NCI-H226 (cell line): ENCODE results near the gene MAML3.

Experiments
- DNase-seq: peaks from one replicate; pipeline ENCODE4 v3.0.0-alpha.2; 2015

Gene MAML3

DNA sequence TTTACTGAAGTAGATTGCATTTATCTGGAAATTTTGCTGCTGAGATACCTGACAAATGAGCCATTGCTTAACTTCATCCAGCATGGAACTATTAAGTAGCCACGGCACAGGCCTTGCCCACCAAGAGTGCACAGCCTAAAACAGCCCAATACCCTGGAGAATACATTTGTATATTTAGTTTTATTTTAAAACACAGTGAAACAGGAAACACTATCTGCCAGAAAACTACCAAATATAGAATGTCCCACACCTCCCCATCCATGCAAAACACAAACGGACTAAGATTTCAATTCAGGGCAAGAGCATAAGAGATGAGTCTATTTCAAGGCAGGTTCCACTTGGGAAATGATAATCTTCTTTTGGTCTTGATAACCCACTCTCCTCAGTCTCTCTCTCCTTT is 57.1 kb downstream of the MAML3 start:
- DNase-seq: no peak

DNA sequence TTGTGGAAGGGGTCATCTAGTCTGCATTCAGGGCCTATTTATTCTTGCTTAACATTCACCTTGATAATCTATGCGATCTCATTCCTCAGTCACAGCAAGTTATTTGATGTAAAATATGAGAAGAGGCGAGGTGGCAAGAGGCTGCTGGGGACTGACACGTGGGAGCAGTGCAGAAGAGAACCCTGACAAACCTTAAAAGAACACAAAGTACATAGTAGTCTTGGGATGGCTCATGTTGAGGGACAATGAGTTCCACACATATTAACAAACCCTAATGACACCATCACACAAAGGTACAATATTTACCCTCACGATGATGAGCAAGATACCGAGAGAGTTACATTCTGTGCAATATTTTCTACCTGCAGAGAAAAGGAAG is 57.5 kb downstream of the MAML3 start:
- DNase-seq: no peak

DNA sequence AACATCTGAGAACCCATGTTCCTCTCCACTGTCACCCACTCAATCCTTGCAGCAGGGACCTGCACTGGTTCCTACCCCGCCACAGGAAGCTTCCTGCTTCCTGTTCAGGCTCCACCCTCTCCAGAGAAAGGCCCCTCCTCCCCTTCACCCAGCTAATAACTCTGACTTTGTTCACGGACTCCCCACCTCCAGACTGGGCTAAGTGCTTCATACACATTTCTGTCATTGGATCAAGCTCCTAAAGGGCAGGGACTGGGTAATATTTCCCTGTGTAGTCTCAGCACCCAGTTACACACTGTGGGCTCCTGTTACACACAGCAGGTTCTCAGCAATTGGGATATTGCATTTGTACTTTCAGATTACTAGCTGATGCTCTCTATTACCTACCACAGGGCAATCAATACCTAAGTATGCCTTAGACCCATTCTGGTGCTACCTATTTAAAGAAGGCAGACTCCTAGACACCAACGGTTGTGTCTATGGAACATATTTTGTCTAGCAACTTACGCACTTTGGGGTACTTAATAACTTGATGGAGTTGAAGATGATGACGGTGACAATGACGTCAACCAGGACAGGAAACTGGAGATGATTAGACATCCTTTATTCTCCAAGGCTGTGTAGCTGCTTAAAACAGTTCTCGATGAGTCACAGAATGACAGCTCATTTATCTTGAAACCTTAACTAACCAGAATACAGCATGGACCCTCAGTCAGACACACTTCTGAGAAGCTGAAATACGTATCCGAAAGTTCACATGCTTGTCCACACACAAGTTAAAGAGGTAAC is 58.1 kb downstream of the MAML3 start:
- peak; percentile 69 for DNase-seq

DNA sequence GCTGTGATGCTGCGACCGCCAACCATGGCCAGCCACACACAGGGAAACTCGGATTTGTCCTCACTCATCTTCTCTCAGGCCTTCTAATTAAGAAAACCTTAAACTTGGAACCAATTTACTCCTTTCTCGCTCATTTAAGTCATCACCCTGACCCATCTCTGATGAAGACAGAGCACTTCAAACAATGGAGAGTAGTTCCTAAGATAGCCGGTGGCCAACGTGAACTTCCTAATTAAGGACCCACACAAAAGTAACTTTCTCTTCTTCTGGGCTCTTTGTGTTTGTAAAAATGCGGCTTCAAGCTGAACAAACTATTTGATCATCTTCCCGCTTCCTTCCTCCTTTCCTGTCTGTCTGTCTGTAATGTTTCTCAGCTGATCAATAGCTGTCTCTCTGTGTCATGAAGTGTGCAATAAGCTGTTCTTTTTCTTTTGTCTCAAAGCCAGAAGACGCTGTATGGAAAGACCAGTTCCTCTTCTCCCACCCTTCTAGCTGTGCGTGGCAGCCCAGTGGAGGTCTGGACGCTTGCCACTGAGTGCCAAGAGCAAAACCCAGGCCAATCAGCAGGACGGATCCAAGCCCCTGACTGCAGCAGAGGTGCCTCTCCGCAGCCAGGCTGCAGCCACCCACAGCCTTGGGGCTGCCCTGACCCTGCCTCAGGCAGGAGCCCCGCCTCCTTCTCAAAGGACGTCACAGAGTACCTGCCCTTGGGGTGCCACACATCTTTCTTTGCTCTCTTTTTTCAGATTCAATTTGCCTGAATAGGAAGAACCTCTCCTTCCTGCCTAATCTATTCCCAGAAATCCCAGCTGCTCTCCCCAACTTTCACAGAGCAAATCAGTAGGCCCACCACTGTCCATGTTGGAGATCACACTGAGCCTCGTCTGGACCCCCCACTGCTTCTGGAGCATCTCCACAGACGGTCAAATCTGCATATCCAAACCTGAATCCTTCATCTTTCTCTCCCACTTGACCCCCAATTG is 59.3 kb downstream of the MAML3 start:
- DNase-seq: no peak

DNA sequence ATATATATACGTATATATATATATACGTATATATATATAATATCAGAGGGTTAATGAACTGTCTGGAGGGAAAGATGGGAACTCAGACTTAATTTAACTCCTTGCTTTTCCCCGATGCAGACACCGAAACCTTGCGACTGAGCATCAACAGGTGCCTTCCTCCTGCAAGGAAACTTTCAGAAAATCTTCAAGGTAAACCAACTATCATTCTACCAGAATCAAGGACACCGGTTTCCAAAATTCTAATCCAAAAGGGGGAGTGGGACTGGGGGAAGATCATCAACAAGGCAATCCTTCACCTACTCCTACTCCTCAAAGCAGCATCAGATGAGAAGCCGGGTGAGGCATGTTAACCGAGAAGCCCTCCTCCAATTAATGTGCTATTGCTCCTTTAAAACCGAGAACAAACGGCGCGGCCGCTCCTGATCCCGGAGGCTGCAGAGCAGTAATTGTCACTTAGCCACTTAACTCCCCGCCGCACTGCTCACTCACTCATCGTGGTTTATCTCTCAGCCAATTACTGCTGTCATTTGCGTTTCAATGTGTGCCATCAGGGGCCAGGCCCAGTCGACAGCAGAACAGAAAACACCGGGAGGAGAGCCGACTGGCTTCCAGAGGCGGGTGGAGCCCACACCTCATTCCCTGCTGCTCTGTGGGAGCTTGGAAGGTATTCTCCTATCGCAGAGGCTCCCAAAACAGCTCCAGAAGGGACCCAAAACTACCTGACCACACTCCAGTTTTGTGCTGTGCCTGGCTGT is 61.7 kb downstream of the MAML3 start:
- DNase-seq: no peak

DNA sequence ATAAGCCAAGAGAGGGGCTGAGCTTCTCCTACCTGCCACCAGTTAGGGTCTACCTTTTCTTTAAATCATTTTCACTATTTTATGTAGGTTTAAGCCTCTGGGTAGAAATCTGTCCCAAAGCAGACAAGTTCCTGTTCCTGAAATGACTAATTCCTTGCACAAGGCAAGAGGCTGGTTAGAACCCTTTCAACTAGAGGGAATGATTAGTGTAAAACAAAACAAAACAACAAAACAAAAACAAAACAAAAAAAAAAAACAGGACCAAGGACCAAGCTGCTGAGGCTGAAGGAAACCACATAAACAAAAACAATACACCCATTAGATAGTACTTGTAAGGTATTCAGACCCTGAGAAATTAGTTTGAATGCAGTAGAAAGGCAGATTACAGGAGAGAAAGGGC is 62.7 kb downstream of the MAML3 start:
- no peak for DNase-seq

DNA sequence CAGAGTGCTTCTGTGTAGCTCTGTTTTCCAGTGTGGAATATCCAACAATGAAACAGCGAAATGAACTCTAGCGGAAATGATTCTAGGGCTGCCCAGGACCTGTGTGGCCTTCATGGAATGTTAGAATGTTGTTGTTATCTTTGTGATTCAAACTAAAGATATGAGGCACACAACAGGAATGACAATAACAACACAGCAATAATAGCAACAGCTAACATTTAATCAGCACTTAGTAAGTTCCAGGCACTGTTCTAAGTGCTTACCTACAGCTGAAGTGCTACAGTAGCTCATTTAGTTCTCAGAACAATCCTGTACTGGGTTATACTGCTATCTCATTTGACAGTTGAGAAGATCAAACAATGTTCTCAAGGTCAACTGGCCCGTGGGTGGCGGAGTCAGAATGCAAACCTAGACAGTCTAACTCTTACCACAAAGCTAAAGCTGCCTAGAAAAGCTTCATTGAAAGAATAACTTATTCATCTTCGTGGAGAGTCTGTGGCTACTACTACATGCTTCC is 63.7 kb downstream of the MAML3 start:
- DNase-seq: peak; percentile 38

DNA sequence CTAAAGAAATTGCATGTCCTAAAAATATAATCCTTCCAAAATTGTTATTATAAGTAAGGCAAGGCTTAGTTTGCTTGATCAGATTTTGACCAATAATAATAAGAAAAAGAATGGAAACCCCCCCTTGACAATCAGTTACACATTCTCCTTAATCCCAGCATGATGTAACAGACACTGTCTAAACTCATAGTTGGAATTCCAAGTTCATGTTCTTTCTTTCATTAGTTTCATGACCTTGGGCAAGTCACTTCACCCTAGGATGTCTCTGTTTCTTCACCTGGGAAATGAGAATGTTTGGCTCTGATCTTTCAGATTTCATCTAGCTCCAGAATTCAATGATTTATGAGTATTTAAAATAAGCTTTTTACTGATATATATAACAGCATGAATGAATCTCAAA is 64.8 kb downstream of the MAML3 start:
- no peak for DNase-seq

DNA sequence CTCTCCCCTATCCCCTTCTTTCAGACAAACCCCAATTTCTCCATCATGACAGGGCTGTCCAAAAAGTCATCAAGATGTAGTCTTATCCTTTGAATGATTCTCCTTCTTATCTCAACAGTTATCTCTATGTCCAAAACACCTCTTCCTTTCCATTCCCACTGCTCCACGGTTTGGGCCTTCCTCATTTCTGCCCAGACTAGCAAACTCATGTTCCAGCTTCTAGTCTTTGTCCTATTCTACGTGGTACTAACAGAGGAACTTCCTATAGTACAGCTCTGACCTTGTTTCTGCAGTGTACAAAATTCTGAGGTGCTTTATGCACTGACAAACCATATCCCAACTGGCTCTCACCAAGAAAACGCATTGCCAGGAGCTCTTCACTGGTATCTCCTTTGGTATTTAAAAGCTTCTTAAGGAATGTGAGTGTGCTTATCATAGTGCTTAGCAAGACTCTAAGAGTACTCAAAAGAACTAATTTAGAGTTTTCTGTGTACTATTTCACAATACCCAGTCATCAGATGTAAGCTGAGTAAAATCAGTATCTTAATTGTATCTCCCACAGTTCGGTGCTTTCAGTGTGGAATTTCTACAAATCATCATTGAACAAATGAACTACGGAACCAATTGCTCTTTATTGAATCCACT is 65.5 kb downstream of the MAML3 start:
- peak; percentile 64 for DNase-seq

DNA sequence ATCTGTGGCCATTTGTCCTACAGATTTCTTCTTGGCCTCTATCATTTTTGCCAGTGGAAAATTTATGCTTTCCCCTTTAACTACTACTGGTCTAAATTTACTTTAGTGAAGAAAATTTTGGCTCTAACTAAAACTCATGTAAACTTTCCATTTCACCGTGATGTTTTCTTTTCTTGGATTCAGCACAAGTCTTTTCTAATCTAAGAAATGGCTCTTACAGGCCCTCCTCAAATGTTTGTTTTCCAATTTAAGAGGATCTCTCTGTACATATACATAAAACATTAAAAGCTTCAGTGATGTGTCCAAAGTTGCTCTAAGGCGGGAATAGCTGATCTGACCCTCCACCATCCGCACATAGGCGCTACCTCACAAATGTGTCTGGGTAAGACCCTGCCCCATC is 68.1 kb downstream of the MAML3 start:
- DNase-seq: no peak

DNA sequence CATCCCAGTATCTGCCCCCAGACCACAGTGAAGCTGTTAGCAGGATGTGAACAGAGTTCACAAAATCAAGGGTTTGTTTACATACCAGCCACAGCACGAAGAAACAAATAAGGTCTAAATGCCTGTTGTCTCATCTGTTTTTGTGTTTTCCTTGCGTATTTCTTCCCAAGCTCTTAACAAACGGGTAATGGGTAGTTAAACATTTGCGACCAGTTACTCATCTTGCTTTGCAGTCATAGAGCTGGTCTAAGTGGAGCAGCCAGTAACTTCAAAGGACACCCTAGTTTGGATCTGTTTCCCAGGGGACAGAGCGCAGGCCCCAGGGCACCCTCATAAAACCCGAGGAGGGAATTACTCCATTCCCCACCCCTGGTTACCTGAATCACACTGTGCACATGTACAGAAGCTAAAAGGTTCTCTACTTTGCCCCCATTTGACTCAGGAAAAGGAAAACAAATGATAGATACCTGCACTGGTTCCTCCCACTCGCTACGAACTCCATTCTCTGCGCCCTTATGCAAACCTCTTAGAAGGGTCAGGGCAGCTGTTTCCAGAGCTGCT is 68.8 kb downstream of the MAML3 start:
- no peak for DNase-seq

DNA sequence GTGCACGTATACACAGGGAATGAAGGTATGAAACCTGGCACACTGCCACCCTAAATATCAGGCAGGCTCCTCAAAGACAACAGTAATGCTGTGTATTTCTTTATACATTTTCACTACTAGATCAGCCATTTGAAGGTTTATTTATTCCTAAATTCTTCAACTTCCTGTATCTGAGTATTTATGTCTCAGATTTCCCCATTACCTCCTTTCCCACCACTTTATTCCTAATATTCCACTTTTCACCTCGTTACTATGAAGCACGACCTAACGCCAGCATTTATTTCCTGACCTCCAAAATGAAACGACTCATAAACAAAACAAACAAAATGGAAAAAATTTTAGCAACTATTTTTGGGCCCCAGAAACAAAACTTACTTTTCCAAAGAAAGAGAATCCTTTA is 69.6 kb downstream of the MAML3 start:
- DNase-seq: no peak

DNA sequence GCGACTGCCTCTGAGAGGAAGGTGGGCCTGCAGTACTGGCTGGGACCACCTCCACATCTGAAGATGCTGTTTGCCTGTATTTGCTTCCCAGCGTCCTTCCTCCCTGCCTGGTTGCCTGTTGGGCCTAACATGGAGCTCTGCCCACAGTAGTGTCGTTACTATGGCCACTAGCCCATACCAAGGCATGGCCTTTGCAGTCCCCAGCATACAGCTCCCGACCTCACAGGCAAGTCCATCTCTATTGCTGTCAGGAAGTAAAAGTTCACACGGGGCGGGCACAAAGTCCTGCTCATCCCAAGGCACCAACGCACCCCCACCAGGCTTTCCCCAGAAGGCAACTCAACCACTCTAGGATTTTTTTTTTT is 71.6 kb downstream of the MAML3 start:
- no peak for DNase-seq

DNA sequence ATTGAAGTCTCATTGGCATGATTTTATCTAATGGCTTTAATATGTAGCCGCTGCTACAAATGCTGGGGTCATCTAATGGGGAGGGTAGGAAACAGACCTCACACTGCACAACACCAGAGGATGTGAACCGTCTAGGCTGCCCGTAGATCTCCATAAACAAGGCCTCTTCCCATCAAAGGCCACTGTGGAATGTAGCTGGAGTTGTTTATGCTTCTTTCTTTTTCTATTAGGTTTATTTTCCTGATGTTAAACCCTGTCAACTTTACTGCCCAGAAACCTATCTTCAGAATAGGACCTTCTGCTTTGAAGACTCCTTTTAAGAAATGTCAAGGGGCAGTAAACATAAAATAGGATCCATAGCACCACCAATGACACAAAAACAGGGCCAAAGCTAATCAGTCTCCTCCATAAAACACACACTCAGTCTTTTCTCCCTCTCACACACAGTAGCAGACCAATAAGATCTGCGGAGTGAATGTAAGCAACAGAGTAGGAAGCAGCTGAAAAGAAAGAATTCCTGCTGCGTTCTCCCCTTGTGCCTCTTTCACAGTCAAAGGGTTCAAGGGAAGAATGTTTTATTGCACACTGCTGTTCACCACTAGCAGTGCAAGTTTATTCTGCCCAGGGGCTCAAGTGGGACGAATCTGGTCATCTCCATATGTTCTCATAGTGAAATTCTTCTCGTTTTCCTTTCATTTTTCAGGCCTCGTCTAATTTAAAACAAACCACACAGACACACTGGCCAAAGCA is 72.2 kb downstream of the MAML3 start:
- no peak for DNase-seq

DNA sequence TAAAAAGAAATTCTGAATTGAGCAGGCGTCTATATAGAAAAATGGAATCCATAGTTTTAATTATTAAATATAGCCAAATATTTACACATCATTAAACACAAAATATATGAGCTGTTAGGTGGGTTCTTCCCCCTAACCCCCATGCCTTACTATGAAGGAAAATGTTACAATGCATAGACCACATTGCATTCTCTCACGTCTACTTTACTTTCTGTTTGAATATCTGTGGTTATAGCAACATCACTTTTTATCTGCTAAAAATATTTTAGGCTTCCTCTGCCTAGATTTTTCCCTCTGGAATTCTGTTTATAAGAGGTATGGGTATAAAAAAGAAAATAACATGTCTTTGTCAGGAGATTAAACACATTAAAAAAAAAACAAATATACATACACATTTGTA is 73.1 kb downstream of the MAML3 start:
- DNase-seq: no peak

DNA sequence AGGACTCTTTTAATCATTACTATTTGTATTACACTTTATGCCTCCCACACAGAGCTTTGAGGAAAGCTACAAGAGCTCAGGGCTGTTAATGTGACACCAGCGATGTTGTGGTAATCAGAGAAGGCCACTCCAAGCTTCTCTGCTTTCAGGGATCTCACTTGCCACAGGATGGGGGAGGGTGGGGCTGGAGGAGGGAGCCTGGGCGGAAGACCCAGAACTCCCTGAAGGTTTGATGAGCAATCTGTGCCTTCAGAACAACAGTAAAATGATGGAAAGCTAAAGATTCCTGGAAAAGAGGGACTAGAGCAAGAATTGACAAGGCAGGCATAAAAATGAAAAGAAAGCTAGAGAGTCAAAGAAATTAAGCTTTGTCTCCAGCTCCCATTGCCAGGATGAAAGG is 75.6 kb downstream of the MAML3 start:
- DNase-seq: no peak

DNA sequence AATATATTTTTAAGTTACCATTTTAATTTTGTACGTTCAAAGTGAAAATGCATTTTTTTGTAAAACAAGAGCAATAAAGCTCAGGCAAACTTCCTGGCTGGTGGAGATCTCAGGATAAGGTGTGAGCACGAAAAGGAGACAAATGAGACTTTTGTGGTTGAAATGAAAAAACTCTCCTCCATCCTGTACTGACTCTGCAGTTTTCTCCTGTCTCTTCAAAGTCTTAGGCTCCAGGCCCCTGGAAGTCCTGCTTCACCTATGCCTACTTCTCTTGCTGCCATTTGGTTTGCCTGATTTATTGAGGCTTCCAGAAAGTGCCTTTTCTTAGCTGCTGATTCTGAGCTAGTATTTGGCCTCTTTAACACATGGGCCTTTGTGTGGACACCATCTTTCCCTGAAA is 77.7 kb downstream of the MAML3 start:
- no peak for DNase-seq

DNA sequence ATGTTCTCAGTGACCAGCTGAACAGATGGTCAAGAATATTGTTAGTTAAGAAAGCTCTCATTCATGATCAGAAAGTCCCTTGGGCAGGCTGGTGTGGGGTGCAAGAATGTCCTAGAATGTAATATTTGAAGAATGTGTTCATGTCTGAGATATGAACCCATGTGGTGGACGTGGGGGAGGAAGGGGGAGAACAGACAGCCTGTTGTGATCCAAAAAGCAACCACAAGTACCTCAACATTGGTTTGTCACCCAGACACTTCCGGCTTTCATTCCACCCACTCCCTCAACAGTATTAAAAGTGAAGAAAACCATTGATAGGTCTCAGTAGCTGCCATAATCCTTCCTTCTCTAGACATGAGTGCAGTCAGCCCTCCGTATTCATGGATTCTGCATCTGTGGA is 82.2 kb downstream of the MAML3 start:
- DNase-seq: no peak

DNA sequence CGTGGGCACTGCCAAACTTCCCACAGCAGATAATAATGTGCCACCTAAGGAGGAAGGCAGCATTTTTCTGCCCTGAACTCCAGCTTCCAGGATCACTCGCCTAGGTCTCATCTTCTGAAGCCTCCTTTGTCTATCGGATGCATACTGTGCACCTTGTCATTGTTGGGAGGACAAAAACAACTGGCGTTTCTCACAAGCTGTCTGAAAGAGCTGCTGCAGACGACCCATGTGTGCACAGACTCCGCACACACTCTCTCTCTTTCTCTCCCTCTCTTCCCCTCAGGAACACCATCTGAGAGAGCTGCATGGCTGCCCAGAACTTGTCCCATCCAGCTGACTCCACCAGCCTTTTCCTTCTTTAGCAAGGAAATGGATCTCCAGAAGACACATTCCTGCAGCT is 83.0 kb downstream of the MAML3 start:
- no peak for DNase-seq

DNA sequence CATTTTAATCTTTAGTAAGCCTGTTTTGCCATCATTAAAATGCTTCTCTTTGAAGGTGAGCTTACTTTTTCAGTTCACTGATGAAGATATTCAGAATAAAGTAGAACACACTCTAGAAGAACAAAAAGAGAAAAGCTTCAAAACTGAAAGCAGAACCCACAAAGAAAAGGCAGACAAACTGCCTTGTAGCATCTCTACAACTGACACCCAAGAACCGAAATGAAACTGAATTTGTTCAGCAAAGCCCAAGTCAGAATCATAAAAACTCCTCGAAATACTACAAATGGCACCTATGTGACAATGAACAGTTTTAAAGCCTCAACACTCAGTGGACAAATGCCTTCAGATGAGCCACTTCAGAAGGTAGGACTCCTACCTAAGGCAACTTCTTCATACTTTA is 83.6 kb downstream of the MAML3 start:
- no peak for DNase-seq

DNA sequence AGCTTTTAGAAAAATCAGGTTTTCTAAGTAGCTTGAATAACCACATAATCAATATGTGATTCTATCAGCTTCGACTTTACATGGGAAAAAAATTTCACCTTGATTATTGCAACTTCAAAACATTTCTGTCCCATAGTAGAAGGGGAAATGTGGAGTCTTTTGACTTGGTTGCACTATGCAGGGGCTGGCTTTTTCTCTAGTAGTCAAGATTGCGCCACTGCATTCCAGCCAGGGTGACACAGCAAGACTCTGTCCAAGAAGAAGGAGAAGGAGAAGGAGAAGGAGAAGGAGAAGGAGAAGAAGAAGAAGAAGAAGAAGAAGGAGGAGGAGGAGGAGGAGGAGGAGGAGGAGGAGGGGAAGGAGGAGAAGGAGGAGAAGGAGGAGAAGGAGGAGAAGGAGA is 84.9 kb downstream of the MAML3 start:
- DNase-seq: no peak

DNA sequence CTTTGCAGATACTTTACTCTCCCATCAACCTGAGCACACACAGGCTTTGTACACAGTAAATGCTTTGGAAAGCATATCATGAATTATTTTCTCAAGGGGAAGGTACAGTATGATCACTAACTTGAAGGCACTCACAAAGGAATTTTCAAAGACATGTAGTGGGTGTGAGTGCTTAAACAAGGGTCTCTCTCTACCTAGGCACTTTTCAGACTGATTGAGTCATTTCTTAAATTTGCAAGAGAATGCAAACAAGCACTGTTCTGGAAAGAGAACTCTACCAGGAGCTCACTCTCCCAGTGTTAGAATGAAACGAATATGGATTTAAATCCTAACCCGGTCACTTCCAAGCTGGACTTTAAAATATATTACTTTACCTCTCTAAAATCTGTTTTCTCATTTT is 85.7 kb downstream of the MAML3 start:
- DNase-seq: no peak
